Brain microvascular endothelial cell (primary cell): Measurements from ENCODE around the gene VARS1.
"Not testable (repeated sequence)": the region's sequence is repeated elsewhere in the genome, so short reads cannot be mapped to it uniquely, and the experiment has no call there.

Experiments used
- DNase-seq: peaks from one replicate; pipeline ENCODE4 v3.0.0-alpha.2; 2020
- H3K27ac ChIP-seq: fragments of 250-450 bp; sonication (Bioruptor Pico); 2 replicates; pipeline ENCODE4 v1.5.1; 2020; ENCODE audit warnings: mild to moderate bottlenecking, moderate library complexity
- H3K27me3 ChIP-seq: fragments of 250-450 bp; sonication (Bioruptor Pico); replicated peaks from 2 replicates; pipeline ENCODE4 v1.5.1; 2020; ENCODE audit warnings: mild to moderate bottlenecking
- H3K36me3 ChIP-seq: fragments of 250-450 bp; sonication (Bioruptor Pico); replicated peaks from 2 replicates; pipeline ENCODE4 v1.5.1; 2020; ENCODE audit warnings: mild to moderate bottlenecking
- H3K4me3 ChIP-seq: 2 replicates; pipeline ENCODE4 v1.5.1; 2011; ENCODE audit warnings: low read depth, mild to moderate bottlenecking, control low read depth, low read length, moderate library complexity
- in situ Hi-C: cut with HindIII; loops from 2 replicates; pipeline ENCODE4 v1.10.0; 2017; ENCODE audit warnings: low sequenced_read_pairs, low pct_ligation_motif_present
- TF ChIP-seq, protein P1 (sequence below): IDR thresholded peaks from 2 replicates; pipeline ENCODE4 v1.5.1; 2011; ENCODE audit warnings: low read depth, mild to moderate bottlenecking, moderate library complexity, low read length, control low read depth, inconsistent platforms; ENCODE audit errors: missing control alignments

Gene VARS1

DNA sequence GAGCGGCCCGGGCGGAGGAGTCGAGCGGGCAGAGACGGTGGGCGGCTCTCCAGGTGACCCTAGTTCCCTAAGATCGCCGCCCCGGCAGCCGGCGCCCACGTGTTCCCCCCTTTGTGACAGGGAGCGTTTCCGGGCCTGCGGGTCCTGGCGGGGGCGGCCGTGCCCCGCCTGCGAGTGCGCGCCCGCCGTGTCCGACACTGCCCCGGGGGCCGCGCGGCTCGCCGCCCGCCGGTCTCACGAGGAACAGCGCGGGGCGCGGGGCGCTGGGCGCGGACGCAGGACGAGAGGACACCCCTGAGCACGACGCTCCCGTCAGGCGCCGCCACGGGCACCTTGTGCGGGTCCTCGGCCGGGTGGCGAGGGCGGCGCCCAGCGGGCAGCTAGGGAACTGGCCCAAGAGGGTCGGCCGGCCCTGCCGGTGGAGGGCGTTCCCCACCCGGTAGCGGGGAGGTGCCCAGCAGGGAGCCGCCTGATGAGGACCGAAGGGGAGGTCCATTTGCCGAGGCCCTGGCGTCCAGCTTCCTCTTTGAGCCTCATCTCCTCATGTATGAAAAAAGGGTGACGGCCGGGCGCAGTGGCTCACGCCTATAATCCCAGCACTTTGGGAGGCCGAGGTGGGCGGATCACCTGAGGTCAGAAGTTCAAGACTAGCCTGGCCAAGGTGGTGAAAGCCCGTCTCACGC is at the start of gene VARS1:
TSS of gene VARS1 (minus strand) at position 137 of the 683 bp plus-strand sequence. CDS start 535 bp downstream, outside the sequence.
- peaks cover 15% of the 10 kb centered on the region for H3K36me3 ChIP-seq
- TF ChIP-seq, protein P1, sequence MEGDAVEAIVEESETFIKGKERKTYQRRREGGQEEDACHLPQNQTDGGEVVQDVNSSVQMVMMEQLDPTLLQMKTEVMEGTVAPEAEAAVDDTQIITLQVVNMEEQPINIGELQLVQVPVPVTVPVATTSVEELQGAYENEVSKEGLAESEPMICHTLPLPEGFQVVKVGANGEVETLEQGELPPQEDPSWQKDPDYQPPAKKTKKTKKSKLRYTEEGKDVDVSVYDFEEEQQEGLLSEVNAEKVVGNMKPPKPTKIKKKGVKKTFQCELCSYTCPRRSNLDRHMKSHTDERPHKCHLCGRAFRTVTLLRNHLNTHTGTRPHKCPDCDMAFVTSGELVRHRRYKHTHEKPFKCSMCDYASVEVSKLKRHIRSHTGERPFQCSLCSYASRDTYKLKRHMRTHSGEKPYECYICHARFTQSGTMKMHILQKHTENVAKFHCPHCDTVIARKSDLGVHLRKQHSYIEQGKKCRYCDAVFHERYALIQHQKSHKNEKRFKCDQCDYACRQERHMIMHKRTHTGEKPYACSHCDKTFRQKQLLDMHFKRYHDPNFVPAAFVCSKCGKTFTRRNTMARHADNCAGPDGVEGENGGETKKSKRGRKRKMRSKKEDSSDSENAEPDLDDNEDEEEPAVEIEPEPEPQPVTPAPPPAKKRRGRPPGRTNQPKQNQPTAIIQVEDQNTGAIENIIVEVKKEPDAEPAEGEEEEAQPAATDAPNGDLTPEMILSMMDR, result peak; percentile 71
- in situ Hi-C loops, result no loop called here
- H3K4me3 ChIP-seq, result peak within 1 kb of the TSS; percentile 90
- DNase-seq, result peak; percentile 68
- H3K27me3 ChIP-seq, result no peaks in the 10 kb centered on the region
- H3K27ac ChIP-seq, result peak within 1 kb of the TSS; percentile 96

DNA sequence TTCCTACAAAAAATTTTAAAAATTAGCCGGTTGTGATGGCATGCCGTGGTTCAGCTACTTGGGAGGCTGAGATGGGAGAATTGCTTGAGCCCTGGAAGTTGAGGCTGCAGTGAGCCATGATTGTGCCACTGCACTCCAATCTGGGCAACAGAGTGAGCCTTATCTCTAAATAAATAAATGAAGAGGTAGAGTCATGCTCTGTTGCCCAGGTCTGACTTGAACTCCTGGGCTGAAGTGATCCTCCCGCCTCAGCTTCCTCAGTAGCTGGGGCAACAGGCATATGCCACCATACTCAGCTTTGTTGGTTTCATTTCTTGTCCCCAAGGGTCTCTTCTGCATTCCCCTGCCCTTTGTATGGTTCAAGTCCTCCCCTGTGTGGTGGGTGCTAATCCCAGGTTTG is 49.0 kb upstream of the VARS1 start:
- in situ Hi-C loops, result no loop called here
- Histone ChIP-seq H3K36me3 (peaks cover 16% of the 10 kb centered on the region), H3K27ac (no peak overlapping the region), H3K27me3 (no peaks in the 10 kb centered on the region), H3K4me3 (no peak overlapping the region)
- TF ChIP-seq, protein P1, result no peak
- no peak for DNase-seq

DNA sequence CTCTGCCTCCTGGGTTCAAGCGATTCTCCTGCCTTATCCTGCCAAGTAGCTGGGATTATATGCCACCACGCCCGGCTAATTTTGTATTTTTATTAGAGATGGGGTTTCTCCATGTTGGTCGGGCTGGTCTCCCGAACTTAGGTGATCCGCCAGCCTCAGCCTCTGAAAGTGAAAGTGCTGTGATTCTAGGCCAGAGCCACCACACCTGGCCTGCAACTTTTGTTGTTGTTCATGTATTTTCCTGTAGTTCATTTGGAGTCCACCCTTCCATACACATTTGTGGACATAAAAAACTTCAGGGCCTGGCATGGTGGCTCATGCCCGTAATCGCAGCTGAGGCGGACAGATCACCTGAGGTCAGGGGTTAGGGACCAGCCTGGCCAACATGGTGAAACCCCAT is 46.5 kb upstream of the VARS1 start:
- Histone ChIP-seq H3K36me3 (peaks cover 40% of the 10 kb centered on the region), H3K27ac (no peak overlapping the region), H3K27me3 (no peaks in the 10 kb centered on the region), H3K4me3 (no peak overlapping the region)
- no peak for DNase-seq
- in situ Hi-C loops, result no loop called here
- TF ChIP-seq, protein P1, result no peak

DNA sequence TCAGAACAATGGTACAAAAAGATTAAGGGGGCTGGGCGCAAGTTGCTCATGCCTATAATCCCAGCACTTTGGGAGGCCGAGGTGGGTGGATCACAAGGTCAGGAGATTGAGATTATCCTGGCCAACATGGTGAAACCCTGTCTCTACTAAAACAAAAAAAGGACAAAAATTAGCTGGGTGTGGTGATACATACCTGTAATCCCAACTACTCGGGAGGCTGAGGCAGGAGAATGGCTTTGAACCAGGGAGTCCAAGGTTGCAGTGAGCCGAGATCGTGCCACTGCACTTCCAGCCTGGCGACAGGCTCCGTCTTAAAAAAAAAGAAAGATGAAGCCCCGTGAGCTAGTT is 44.2 kb upstream of the VARS1 start:
- DNase-seq, H3K27ac ChIP-seq, H3K4me3 ChIP-seq, in situ Hi-C loops, H3K27me3 ChIP-seq: not testable (repeated sequence)
- H3K36me3 ChIP-seq, result peaks cover 46% of the 10 kb centered on the region

DNA sequence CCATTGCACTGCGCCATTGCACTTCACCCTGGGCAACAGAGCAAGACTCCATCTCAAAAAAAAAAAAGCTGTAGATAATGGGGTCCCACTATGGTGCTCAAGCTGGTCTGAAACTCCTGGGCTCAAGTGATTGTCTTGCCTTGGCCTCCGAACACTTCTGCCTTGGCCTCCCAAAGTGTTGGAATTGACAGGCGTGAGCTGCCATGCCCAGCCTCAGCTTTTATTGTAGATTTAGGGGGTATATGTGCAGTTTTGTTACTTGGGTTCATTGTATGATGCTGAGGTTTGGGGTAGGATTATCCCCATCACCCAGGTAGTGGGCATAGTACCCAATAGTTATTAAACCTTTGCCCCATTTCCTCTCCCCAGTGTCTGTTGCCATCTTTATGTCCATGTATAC is 43.4 kb upstream of the VARS1 start:
- TF ChIP-seq, protein P1, result no peak
- Histone ChIP-seq H3K4me3 (peak overlapping the region; percentile 15), H3K27me3 (no peaks in the 10 kb centered on the region), H3K36me3 (peaks cover 46% of the 10 kb centered on the region), H3K27ac (no peak overlapping the region)
- DNase-seq, result no peak
- in situ Hi-C loops, result no loop called here

DNA sequence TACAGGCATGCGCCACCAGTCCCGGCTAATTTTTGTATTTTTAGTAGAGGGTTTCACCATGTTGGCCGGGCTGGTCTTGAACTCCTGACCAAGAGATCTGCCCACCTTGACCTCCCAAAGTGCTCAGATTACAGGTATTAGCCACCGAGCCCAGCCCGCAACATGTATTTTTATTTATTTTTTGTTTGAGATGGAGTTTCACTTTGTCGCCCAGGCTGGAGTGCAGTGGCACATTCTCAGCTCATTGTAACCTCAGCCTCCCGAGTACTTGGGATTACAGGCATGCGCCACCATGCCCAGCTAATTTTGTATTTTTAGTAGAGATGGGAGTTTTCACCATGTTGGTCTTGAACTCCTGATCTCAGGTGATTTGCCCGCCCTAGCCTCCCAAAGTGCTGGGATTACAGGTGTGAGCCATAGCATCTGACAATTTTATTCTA is 42.6 kb upstream of the VARS1 start:
- H3K27me3 ChIP-seq, DNase-seq, in situ Hi-C loops, H3K27ac ChIP-seq: not testable (repeated sequence)
- peak overlapping the region; percentile 95 for H3K4me3 ChIP-seq
- H3K36me3 ChIP-seq, result peaks cover 46% of the 10 kb centered on the region
